HL-60 (cell line): ENCODE results near the gene LIME1.

Source experiments
- CTCF ChIP-seq: IDR thresholded peaks from one replicate; pipeline ENCODE4 v1.5.1; 2011; ENCODE audit warnings: low read length, control low read depth, inconsistent platforms; ENCODE audit not compliant: insufficient read depth
- POLR2AphosphoS5 ChIP-seq: IDR thresholded peaks from 2 replicates; pipeline ENCODE4 v1.6.1; 2012; ENCODE audit warnings: low read depth

- no peak for TF ChIP-seq CTCF
- no peak for TF ChIP-seq POLR2AphosphoS5
Observed at GRCh38 chr20:63766695-63767426, 30.4 kb downstream of the LIME1 start.
